GM18505 (cell line): ENCODE measurements around the gene RBM25.
"Not testable (repeated sequence)": the region's sequence is repeated elsewhere in the genome, so short reads cannot be mapped to it uniquely, and the experiment has no call there.

ENCODE experiments used
- ATAC-seq: cut with Tn5 transposase; IDR thresholded peaks from one replicate; pipeline ENCODE4 v1.9.1; 2021; ENCODE audit not compliant: unreplicated experiment
- POLR2A ChIP-seq: IDR thresholded peaks from 4 replicates; pipeline ENCODE4 v1.6.1; 2011; ENCODE audit warnings: borderline replicate concordance; ENCODE audit not compliant: insufficient read depth, insufficient read length; ENCODE audit errors: extremely low read depth

RBM25 gene

GRCh38 chr14:73136387-73137225 is 78.3 kb downstream of the RBM25 start, which contains the start of gene PSEN1:
Gene PSEN1, plus strand, starts transcription at chr14:73136507. Its CDS starts 11,513 bp downstream, at chr14:73148020.
- peak; percentile 91 for TF ChIP-seq POLR2A
- peak; percentile 88 for ATAC-seq

GRCh38 chr14:73140811-73141323 is 82.5 kb downstream of the RBM25 start:
- ATAC-seq: no peak

GRCh38 chr14:73142216-73142615 is 83.9 kb downstream of the RBM25 start:
- no peak for ATAC-seq
- TF ChIP-seq POLR2A: no peak

More at GRCh38 chr14:73140811-73141323, 82.5 kb downstream of the RBM25 start:
- TF ChIP-seq POLR2A: no peak

- no peak for ATAC-seq
- no peak for TF ChIP-seq POLR2A
Measured at GRCh38 chr14:73143003-73143402, 84.7 kb downstream of the RBM25 start.

GRCh38 chr14:73143617-73144016 is 85.3 kb downstream of the RBM25 start:
- TF ChIP-seq POLR2A: no peak
- no peak for ATAC-seq

GRCh38 chr14:73145371-73145770 is 87.0 kb downstream of the RBM25 start:
- TF ChIP-seq POLR2A: no peak
- no peak for ATAC-seq

- TF ChIP-seq POLR2A: no peak
- no peak for ATAC-seq
Measured at GRCh38 chr14:73146111-73146510, 87.8 kb downstream of the RBM25 start.

- ATAC-seq: no peak
Measured at GRCh38 chr14:73149753-73150152, 91.4 kb downstream of the RBM25 start.

GRCh38 chr14:73153272-73153671 is 94.9 kb downstream of the RBM25 start:
- no peak for ATAC-seq

More at GRCh38 chr14:73149753-73150152, 91.4 kb downstream of the RBM25 start:
- no peak for TF ChIP-seq POLR2A

GRCh38 chr14:73162251-73162650 is 103.9 kb downstream of the RBM25 start:
- no peak for ATAC-seq
- TF ChIP-seq POLR2A: no peak

More at GRCh38 chr14:73153272-73153671, 94.9 kb downstream of the RBM25 start:
- no peak for TF ChIP-seq POLR2A

GRCh38 chr14:73166399-73166798 is 108.1 kb downstream of the RBM25 start:
- TF ChIP-seq POLR2A: no peak
- ATAC-seq: no peak

- no peak for TF ChIP-seq POLR2A
- no peak for ATAC-seq
Measured at GRCh38 chr14:73167727-73168126, 109.4 kb downstream of the RBM25 start.

GRCh38 chr14:73168274-73168673 is 109.9 kb downstream of the RBM25 start:
- no peak for ATAC-seq
- TF ChIP-seq POLR2A: no peak

- TF ChIP-seq POLR2A: no peak
- ATAC-seq: no peak
Measured at GRCh38 chr14:73168691-73169090, 110.4 kb downstream of the RBM25 start.

GRCh38 chr14:73169855-73170254 is 111.5 kb downstream of the RBM25 start:
- not testable (repeated sequence) for ATAC-seq

- TF ChIP-seq POLR2A: no peak
- ATAC-seq: no peak
Measured at GRCh38 chr14:73170686-73171085, 112.4 kb downstream of the RBM25 start.
